Left lobe of liver (tissue), 2 donors: ENCODE measurements around the gene CCDC196. TPM values are rescaled to one million over a fixed set of nuclear protein-coding genes. Genes with fewer than 3 reads are reported as not detected.
"Not testable (repeated sequence)": the region's sequence is repeated elsewhere in the genome, so short reads cannot be mapped to it uniquely, and the experiment has no call there.

Experiments used
- ATAC-seq: fragments of 200-7000 bp; cut with Tn5 transposase; one replicate; pipeline ENCODE4 v1.9.1; 2020; ENCODE audit warnings: mild to moderate bottlenecking, moderate library complexity
- DNase-seq: peaks from one replicate; pipeline ENCODE4 v3.0.0-alpha.2; 2020; ENCODE audit warnings: low spot score
- total RNA-seq: library from RNA; stranded (reverse); gene quantifications from one replicate; pipeline ENCODE4 v1.2.1, GENCODE V29; 2021
- donor health status: DM: no; HTN: no; CAD: no; lungs with moderate emphysema.
- donor health status: DM: no; HTN: yes; CAD: no.

The CCDC196 gene
- total RNA-seq, 1 donor from 2014 or later, result 4.0 TPM

DNA sequence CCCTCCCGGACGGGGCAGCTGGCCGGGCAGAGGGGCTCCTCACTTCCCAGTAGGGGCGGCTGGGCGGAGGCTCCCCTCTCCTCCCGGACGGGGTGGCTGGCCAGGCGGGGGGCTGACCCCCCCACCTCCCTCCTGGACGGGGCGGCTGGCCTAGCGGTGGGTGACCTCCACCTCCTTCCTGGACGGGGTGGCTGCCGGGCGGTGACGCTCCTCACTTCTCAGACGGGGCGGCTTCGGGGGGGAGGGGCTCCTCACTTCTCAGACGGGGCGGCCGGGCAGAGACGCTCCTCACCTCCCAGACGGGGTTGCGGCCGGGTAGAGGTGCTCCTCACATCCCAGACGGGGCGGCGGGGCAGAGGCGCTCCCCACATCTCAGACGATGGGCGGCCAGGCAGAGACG is 59.6 kb downstream of the CCDC196 start:
- ATAC-seq, DNase-seq: not testable (repeated sequence)

Other genes with a start within 250 kb of the CCDC196 start
- gene GPHN, start 21.8 kb downstream of the CCDC196 start, total RNA-seq, result 43.0 TPM